ENCODE data around the gene SPRED2.

The SPRED2 gene

DNA sequence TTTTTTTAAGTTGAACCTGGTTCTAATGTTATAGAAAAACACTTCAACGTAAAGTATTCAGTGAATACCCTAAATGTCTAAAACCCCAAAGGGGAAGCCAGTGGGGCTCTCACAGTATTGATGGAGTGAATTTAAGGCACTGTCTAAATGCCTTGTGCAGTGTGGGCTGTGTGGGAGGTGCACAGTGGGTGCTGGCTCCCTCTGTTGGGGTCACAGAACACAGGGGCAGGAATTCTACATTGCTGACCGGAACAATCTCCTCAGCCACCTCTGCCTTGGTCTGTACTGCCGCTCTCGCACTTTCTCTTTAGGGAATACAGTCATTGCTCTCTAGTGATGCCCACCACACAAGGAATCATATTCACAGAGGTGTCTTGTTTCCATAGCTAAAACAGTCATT lies 45.4 kb downstream of the SPRED2 start:
- no peak for DNase-seq (ENCODE audit: low spot score)

GRCh38 chr2:65386344-65386743 lies 46.1 kb downstream of the SPRED2 start:
- no peak for DNase-seq (ENCODE audit: low spot score)

GRCh38 chr2:65383541-65384488 lies 48.6 kb downstream of the SPRED2 start:
- no peak for DNase-seq (ENCODE audit: low spot score)

- peak; percentile 71 for DNase-seq (ENCODE audit: low spot score)
These were observed 49.5 kb downstream of the SPRED2 start for GRCh38 chr2:65382776-65383357.

- no peak for DNase-seq (ENCODE audit: low spot score)
These were observed 50.1 kb downstream of the SPRED2 start for GRCh38 chr2:65382323-65382722.

- DNase-seq (ENCODE audit: low spot score): no peak
These were observed 50.8 kb downstream of the SPRED2 start for GRCh38 chr2:65381607-65382051.

GRCh38 chr2:65380255-65380654 lies 52.1 kb downstream of the SPRED2 start:
- DNase-seq (ENCODE audit: low spot score): no peak

DNA sequence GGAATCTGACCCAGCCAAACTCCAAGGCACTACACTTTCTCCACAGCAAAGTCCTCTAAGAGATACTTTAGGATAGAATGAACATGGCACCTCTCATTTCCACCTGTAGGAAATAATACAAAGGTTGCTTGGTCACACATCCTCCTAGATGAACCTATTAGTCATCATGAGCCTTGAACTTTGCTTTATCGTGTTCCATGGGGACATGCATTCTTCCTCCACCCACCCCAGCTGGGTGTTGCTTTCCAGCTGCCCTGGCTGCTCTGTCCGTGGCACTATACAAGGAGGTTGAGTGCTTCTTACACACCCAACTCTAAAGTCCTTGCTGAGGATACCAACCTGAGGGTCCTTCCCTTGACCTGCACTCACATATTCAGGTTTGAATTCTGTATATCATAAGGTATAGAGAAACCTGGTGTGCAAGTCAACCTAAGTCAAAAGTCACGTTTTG lies 52.7 kb downstream of the SPRED2 start:
- DNase-seq (ENCODE audit: low spot score): no peak

- no peak for DNase-seq (ENCODE audit: low spot score)
These were observed 53.2 kb downstream of the SPRED2 start for GRCh38 chr2:65379223-65379622.

GRCh38 chr2:65378290-65378689 lies 54.1 kb downstream of the SPRED2 start:
- DNase-seq (ENCODE audit: low spot score): no peak

- DNase-seq (ENCODE audit: low spot score): peak; percentile 63
These were observed 54.7 kb downstream of the SPRED2 start for GRCh38 chr2:65377556-65378192.

GRCh38 chr2:65375723-65376122 lies 56.7 kb downstream of the SPRED2 start:
- DNase-seq (ENCODE audit: low spot score): no peak

GRCh38 chr2:65374999-65375398 lies 57.4 kb downstream of the SPRED2 start:
- no peak for DNase-seq (ENCODE audit: low spot score)

GRCh38 chr2:65374575-65374974 lies 57.8 kb downstream of the SPRED2 start:
- no peak for DNase-seq (ENCODE audit: low spot score)

- DNase-seq (ENCODE audit: low spot score): no peak
These were observed 59.0 kb downstream of the SPRED2 start for GRCh38 chr2:65373365-65373918.

GRCh38 chr2:65372619-65373018 lies 59.8 kb downstream of the SPRED2 start:
- no peak for DNase-seq (ENCODE audit: low spot score)

- DNase-seq (ENCODE audit: low spot score): no peak
These were observed 61.3 kb downstream of the SPRED2 start for GRCh38 chr2:65371074-65371434.

GRCh38 chr2:65370387-65371073 lies 61.9 kb downstream of the SPRED2 start:
- no peak for DNase-seq (ENCODE audit: low spot score)

- no peak for DNase-seq (ENCODE audit: low spot score)
These were observed 62.4 kb downstream of the SPRED2 start for GRCh38 chr2:65369980-65370379.

GRCh38 chr2:65369574-65369973 lies 62.8 kb downstream of the SPRED2 start:
- no peak for DNase-seq (ENCODE audit: low spot score)

GRCh38 chr2:65368468-65368867 lies 63.9 kb downstream of the SPRED2 start:
- no peak for DNase-seq (ENCODE audit: low spot score)

DNA sequence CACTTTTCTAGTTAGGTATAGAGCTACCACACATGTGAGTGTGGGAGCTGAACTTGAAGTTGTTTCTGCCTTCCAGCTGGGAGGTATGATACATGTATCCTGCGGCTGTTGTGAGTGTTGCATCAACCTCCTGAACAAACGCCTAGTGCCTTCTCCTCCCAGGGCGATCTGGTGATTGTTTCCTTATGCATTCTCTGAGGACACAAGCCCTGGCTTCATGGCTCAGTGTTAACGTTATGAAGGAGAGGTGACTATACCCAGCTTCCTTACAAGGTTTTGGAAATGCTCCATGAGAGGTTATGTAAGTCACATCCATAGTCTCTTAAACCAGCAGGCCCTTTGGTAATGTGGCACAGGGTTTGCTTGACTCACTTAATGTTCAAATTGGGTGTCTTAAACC lies 64.9 kb downstream of the SPRED2 start:
- DNase-seq (ENCODE audit: low spot score): peak; percentile 63

All from hepatic stellate cell (primary cell).